ENCODE data around the gene BTRC.

The BTRC gene

GRCh38 chr10:101485681-101486554 lies 132.0 kb downstream of the BTRC start:
- no peak for DNase-seq

GRCh38 chr10:101487399-101487798 lies 133.4 kb downstream of the BTRC start:
- no peak for DNase-seq

- no peak for DNase-seq
Measured at GRCh38 chr10:101489355-101489754, 135.4 kb downstream of the BTRC start.

- DNase-seq = no peak
Measured at GRCh38 chr10:101490026-101490425, 136.1 kb downstream of the BTRC start.

GRCh38 chr10:101492205-101492604 lies 138.2 kb downstream of the BTRC start:
- DNase-seq = no peak

- DNase-seq = no peak
Measured at GRCh38 chr10:101492814-101493213, 138.8 kb downstream of the BTRC start.

- no peak for DNase-seq
Measured at GRCh38 chr10:101493249-101493648, 139.3 kb downstream of the BTRC start.

GRCh38 chr10:101493782-101494281 lies 139.9 kb downstream of the BTRC start:
- no peak for DNase-seq

GRCh38 chr10:101494650-101495049 lies 140.7 kb downstream of the BTRC start:
- no peak for DNase-seq

- no peak for DNase-seq
Measured at GRCh38 chr10:101495324-101495925, 141.5 kb downstream of the BTRC start.

GRCh38 chr10:101504438-101504837 lies 150.5 kb downstream of the BTRC start:
- DNase-seq = no peak

- DNase-seq = no peak
Measured at GRCh38 chr10:101506829-101507661, 153.1 kb downstream of the BTRC start.

GRCh38 chr10:101507828-101508227 lies 153.9 kb downstream of the BTRC start:
- DNase-seq = no peak

GRCh38 chr10:101511938-101512337 lies 158.0 kb downstream of the BTRC start:
- no peak for DNase-seq

GRCh38 chr10:101512738-101513137 lies 158.8 kb downstream of the BTRC start:
- no peak for DNase-seq

GRCh38 chr10:101513733-101514132 lies 159.8 kb downstream of the BTRC start:
- DNase-seq = no peak

- no peak for DNase-seq
Measured at GRCh38 chr10:101525848-101526247, 171.9 kb downstream of the BTRC start.

GRCh38 chr10:101529207-101529606 lies 175.2 kb downstream of the BTRC start:
- DNase-seq = no peak

- DNase-seq = no peak
Measured at GRCh38 chr10:101529725-101530553, 176.0 kb downstream of the BTRC start.

- DNase-seq = no peak
Measured at GRCh38 chr10:101535949-101536348, 182.0 kb downstream of the BTRC start.

GRCh38 chr10:101536800-101537199 lies 182.8 kb downstream of the BTRC start:
- no peak for DNase-seq

GRCh38 chr10:101538446-101538845 lies 184.5 kb downstream of the BTRC start:
- no peak for DNase-seq

All from stimulated activated CD8-positive, alpha-beta memory T cell treated with anti-CD3 and anti-CD28 coated beads, Interleukin-4, amount 100 ng/mL, for 48 hours (primary cell).